MM.1S (cell line): ENCODE data around the gene MRTFA.

Source experiments
- EZH2 ChIP-seq: fragments of 300-600 bp; sonication (generic); optimal IDR thresholded peaks from 2 replicates; pipeline ENCODE3; 2017; ENCODE audit warnings: low read depth, mild to moderate bottlenecking, antibody characterized with exemption, low read length, mixed read lengths
- TF ChIP-seq, protein P1 (sequence below): fragments of 300-600 bp; sonication (generic); IDR thresholded peaks from 2 replicates; pipeline ENCODE4 v1.5.1; 2016; ENCODE audit warnings: antibody characterized with exemption, low read length, mixed read lengths

DNA sequence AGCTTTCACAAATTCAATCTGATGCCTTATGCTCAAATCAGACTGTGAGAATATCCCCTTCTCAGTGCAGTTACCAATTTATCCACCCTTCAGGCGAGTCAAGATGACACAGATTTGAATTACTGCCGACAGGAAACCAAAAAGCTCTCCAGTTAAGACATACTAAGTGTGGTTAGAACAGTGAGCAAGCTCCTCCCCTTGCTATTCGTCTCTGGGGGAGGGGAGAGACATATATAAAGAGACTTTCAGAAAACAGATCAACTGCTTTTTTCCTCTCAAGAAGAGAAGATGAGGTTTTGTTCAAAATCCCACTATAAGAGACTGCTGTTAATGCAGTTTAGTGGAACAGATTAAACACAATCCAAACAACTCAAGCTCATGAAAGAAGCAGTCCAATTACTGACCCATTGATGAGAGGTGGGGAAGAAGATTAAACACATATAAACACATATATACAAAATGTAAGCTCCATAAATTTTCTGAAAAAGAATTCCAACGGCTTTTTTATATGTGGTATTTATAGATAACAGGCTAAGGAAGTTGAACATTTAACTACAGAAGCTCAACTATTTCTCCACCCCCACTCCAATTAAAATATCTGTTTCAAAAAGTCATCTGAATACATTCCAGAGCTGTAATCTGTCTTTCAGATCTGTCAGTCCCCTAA lies 102.7 kb downstream of the MRTFA start:
- TF ChIP-seq, protein P1, sequence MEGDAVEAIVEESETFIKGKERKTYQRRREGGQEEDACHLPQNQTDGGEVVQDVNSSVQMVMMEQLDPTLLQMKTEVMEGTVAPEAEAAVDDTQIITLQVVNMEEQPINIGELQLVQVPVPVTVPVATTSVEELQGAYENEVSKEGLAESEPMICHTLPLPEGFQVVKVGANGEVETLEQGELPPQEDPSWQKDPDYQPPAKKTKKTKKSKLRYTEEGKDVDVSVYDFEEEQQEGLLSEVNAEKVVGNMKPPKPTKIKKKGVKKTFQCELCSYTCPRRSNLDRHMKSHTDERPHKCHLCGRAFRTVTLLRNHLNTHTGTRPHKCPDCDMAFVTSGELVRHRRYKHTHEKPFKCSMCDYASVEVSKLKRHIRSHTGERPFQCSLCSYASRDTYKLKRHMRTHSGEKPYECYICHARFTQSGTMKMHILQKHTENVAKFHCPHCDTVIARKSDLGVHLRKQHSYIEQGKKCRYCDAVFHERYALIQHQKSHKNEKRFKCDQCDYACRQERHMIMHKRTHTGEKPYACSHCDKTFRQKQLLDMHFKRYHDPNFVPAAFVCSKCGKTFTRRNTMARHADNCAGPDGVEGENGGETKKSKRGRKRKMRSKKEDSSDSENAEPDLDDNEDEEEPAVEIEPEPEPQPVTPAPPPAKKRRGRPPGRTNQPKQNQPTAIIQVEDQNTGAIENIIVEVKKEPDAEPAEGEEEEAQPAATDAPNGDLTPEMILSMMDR: no peak
- TF ChIP-seq EZH2: no peak
